Right hindlimb (tissue), 1 donor: ENCODE results near the gene NIPAL3.
A peak's percentile ranks its signal among the peaks of the same experiment; 100 is the strongest.

Experiments used
- DNase-seq: peaks from one replicate; pipeline ENCODE4 v3.0.0-alpha.2; 2018

Gene NIPAL3

DNA sequence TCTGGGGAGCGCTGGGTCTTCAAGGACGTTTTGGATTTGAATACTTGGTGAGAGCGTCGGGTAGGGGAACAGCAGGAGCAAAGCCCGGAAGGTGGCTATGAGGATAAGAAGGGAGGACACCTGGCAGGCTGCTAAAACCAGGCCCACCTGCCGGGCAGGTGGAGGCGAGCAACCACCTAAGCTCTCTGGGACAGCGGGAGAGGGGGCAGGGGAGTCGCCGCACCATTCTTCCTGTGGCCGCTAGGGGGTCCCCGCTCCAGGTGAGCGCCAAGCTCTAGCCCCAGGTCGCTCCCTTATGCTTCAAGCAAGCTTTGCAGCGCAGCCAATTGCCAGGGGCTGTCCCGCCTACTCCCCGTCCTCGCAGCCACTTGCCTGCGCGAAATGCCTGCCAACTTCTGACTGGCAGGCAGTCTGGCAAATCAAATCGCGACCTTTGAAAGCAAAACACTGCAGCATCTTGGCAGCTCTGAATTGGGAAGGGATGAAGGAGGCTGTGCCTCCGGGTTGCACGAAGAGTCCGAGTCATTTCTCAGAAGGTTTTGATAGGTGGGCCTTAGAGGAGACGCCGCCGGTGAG, at the start of gene NIPAL3:
Gene NIPAL3, plus strand, starts transcription at position 469 of the 576 bp plus-strand sequence. CDS start 3,746 bp downstream, outside the sequence.
- peak; percentile 98 for DNase-seq

DNA sequence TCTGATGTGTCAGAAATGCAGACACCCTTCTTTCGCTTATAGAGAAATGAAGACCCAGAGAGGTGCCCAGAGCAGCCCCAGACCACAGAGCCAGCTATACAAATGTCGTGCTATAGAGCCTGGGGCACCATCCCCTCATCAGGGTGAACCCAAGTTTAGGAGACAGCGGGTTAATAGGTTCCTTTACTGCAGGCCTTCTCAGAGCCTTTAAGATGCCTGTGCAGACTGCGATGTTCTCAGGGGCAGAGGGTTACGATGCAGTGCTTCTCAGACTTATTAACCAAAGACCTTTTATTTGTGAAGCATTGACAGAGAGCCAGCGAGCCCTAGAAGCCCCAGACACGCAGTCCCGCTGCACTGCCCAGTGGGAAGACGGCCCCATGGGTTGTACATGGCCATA, 48.9 kb upstream of the NIPAL3 start:
- DNase-seq, result no peak

- DNase-seq, result no peak
Observed at GRCh38 chr1:24369199-24369598, 46.4 kb upstream of the NIPAL3 start.

- DNase-seq, result no peak
Observed at GRCh38 chr1:24369801-24370200, 45.8 kb upstream of the NIPAL3 start.

DNA sequence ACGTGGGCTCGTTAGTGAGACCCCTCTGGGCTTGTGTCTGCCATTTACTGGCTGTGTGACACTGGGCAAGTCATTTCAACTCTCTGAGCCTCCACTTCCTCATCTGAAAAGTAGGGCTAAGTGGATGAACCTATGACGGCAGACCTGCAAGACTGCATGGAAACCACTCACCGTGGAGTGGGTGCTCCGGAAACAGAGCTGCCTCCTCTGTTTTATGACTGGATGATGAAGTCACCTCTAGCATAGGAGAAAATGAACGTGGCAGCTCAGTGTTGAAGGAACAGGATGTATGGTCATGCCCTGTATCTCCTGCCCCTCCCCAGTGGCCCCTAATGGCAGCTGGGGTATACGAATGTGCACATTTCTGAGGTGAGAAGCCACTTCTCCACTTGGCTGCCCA, 42.6 kb upstream of the NIPAL3 start:
- no peak for DNase-seq

GRCh38 chr1:24373710-24374109, 41.9 kb upstream of the NIPAL3 start:
- no peak for DNase-seq

DNA sequence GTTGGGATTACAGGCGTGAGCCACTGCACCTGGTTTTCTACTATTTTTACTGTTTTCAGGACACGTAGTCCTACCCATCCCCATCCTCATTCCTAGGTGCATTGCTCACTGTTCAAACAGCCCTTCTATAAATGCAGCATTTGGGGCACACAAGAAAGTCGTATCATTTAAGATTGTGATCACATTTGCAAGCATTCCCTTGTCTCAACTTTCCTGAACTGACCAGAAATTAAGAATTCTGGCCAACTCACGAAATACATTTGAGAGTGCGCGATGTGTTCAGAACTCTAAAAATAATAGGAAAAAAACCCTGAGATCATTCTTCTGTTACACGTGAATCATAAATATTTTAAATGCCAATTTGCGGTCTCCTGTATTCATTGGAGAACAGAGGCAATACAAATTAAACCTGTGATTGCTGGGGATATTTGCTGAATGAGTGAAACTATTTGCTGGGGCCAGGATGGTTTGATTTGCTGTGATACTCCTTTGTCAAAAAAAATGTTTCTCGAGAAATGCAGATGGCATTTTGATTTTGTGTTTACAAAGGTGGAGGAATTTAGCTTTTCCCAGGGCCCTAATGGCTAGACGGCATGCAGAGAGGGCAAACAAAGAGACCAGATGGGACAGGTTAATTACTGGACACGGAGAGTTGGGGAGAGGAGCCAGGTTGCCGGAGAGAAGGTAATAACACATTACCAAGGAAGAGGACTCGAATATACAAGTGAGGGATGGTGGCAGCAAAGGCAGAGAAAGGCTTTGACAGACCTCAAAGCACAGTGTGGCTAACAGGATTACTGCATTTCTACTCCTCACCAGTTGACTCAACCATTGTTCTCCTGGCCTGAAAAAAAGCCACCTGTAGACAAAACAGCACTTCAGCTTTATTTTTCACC, 40.5 kb upstream of the NIPAL3 start:
- DNase-seq, result no peak

- no peak for DNase-seq
Observed at GRCh38 chr1:24379733-24380315, 35.8 kb upstream of the NIPAL3 start.

DNA sequence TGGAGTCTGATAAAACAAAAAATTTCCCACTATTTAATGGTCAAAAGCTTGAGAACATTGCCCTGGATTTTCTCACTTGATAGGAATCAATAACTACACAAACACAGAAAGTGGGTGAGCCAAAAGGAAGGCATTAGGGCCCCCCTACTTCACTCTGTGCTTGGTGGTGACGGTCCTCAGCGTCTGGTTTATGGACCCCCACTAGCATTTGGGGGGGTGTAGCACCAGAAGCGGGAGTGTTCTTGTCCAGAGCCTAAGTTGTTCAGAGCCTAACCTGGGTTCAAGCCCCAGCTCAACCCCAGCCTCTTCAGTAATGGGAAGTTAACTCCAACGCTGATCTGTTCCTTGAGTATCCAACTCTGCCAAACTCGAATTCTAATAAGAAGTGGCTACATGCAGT, 35.1 kb upstream of the NIPAL3 start:
- DNase-seq, result no peak

DNA sequence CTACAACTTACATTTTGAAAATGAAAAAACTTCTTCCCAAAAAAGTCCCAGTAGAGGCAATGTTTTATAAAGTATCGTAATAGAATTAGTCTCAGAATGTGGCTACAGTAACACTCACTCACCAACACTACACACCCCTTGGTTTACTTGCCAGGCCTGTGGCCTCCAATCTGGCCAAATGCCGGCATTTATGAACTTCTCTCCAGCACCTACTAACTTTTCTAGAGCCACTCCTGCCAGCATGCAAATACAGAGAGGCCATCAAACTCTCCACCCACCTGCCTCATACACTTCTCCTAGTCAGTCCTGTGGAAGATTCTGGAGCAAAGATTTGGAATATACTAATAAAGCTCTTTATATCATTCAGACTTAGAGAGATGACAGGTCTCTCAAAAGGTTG, 34.3 kb upstream of the NIPAL3 start:
- DNase-seq, result no peak

GRCh38 chr1:24382165-24382577, 33.4 kb upstream of the NIPAL3 start:
- DNase-seq, result no peak

DNA sequence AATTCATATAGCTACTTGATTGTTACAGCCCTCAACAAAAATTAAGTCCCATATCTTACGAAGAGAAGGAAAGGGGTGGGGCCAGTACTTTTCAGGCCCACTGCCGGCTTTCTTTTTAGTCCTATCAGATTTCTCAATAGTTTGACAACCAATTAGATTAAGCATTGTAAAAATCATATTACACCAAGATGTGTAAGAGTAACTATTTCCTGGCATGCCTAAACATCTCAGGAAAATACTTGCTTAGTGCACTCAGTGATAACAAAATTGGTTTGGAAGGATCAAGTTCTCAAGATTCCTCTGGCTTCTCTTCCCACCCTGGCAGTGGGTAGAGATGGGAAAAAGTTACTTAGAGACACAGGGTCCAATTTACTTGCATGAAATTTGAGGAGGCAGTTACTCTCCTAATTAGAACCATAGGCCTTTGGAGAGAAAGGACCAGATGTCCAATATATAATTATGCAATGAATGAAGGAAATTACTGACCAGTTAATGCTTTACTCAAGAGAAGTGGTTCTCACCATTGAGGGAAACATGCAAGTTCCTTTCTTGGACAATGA, 32.1 kb upstream of the NIPAL3 start:
- no peak for DNase-seq

- DNase-seq, result no peak
Observed at GRCh38 chr1:24384251-24385090, 31.1 kb upstream of the NIPAL3 start.

- no peak for DNase-seq
Observed at GRCh38 chr1:24385160-24385940, 30.3 kb upstream of the NIPAL3 start.

DNA sequence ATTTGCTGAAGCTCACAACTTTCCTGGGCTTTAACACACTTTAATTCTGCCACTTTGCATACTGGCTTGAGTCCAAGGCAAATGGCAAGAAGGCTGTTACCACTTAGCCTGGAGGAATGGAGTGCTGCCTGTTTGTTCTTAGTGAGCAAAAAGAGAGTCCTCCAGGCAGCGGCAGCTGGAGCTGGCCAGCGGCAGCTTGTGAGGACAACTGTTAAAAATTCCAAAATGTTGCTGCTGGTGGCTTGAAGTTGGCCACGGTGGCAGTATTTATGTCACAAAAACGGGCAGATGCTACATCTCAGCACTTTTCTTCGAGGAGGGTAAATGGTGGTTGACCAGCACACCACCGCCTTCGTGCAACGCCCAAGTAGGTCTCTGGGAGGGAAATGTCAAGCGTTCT, 29.4 kb upstream of the NIPAL3 start:
- peak; percentile 40 for DNase-seq

DNA sequence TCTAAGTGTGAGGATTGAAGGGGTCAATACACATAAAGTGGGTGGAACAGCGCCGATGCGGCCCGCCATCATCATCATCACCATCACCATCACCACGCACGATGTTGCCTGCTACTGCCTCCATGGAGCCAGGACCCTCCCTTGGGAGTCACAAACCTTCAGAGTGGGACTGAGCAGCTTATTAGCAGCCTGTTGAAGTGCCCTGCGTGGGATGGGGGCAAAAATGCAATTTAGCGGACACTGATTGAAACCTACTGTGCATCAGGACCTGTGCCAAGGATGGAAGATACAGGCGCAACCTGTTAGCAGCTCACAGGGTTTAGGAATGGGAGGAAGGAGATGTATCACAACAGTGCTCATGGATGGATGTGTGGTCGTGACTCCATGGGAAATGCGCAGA, 28.7 kb upstream of the NIPAL3 start:
- DNase-seq, result no peak

GRCh38 chr1:24387636-24388175, 27.9 kb upstream of the NIPAL3 start:
- DNase-seq, result no peak

DNA sequence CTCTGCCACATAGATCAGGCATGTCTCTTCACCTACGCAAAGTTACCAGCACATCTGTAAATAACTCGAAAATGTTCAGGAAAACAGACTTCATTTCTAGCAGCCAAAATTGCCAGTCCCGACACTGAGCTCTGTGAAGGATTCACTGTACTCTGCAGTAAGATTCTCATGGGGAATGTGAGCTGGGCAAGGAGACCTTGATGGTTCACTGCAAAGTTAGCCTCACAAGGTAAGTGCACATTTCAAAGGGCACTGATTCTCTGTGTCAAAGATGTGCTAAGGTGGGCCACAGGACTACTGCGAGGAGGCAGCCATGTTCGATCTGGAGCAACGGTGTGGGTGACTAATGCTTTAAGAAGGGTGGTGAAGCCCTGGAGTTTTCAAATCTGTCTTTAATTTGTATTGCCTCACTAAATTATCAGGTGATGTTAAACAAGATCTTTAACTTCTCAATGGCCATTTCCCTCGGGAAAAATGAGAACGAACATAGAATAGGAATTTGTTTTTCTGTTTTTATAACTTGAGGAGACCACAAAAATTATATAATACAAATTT, 27.2 kb upstream of the NIPAL3 start:
- no peak for DNase-seq

GRCh38 chr1:24389231-24389678, 26.3 kb upstream of the NIPAL3 start:
- DNase-seq, result no peak

DNA sequence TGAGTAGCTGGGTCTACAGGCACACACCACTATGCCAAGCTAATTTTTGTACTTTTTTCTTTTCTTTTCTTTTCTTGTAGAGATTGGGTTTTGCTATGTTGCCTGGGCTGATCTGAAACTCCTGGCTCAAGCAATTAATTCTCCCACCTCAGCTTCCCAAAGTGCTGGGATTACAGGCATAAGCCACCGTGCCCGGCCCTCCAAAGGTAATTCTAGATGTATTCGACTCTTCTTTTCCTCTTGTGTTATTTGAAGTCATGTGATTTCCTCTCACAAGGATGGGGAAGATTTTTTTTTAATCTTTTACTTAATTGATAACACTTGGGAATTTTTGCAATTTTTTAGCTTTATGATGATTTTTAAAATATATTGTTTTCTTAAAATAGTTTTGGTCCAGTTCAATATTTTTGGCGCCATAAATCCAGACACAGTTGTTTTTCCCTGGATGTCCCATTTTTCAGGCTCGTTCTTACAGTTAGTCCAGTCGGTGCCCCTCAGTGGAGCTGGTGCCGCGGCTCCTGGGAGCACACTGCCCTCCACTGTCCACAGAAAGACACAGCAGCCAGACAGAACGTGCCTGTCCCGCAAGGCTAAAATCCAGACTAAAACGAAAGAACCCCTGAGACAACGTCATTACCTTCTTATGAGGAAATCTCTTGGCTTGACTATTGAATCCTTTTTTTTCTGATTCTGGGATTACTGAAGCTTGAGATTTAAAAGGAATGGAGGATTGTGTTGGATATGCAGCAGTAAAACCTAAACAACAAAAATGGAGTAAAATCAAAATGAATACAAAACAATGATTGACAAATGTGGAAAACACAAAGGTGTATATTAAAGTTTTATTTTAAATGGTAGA, 24.4 kb upstream of the NIPAL3 start:
- peak; percentile 86 for DNase-seq
